Chondrocyte (in vitro differentiated cells): ENCODE data around the gene PDZD2. TPM values are rescaled to one million over a fixed set of nuclear protein-coding genes. Genes with fewer than 3 reads are reported as not detected.

Experiments used
- DNase-seq: peaks from one replicate; pipeline ENCODE4 v3.0.0; 2021; ENCODE audit warnings: mixed read lengths, low spot score
- H3K27ac Mint-ChIP-seq: one replicate; pipeline ENCODE4 v1.8.0; 2021; ENCODE audit warnings: mild to moderate bottlenecking, moderate library complexity, mixed read lengths; ENCODE audit not compliant: unreplicated experiment
- H3K27me3 Mint-ChIP-seq: 2 replicates; pipeline ENCODE4 v1.8.0; 2021; ENCODE audit warnings: low read depth, mixed read lengths
- H3K36me3 Mint-ChIP-seq: 2 replicates; pipeline ENCODE4 v1.8.0; 2021; ENCODE audit warnings: low read depth, mixed read lengths
- H3K4me1 Mint-ChIP-seq: 2 replicates; pipeline ENCODE4 v1.8.0; 2021; ENCODE audit warnings: low read depth, mild to moderate bottlenecking, mixed read lengths
- H3K4me3 Mint-ChIP-seq: one replicate; pipeline ENCODE4 v1.8.0; 2021; ENCODE audit warnings: mild to moderate bottlenecking, moderate library complexity, mixed read lengths; ENCODE audit not compliant: unreplicated experiment
- H3K9me3 Mint-ChIP-seq: 2 replicates; pipeline ENCODE4 v1.8.0; 2021; ENCODE audit warnings: low read depth, mixed read lengths
- CTCF ChIP-seq: fragments of 200-600 bp; sonication (generic); IDR thresholded peaks from 2 replicates; pipeline ENCODE4 v1.5.0; 2021; ENCODE audit warnings: antibody characterized with exemption, mild to moderate bottlenecking, moderate library complexity
- total RNA-seq: library from RNA; stranded (reverse); gene quantifications from 3 replicates; pipeline ENCODE4 v1.2.1, GENCODE V29; 2021

The PDZD2 gene
- total RNA-seq, 1 donor from 2014 or later: 30.9 TPM

DNA sequence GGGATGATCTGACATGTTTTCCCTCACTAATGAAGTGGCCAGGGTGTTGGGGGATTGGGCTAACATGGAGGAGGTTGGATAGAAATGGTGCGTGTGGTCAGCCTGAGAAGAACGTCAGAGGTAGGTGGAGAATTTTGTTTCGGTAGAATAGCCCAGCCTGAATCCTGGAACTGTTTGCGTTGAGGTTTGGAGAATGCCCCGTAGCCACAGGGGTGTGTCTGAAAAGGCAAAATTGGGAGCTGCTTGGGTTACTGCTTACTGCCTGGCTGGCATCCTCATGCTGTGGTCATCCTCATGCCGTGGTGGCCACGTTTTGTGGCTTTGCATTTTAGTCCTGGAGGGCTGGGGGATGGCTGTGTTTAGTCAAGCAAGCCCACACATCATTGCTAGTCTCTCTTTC is 298.3 kb downstream of the PDZD2 start:
- Mint-ChIP-seq H3K27ac (peak overlapping the region; percentile 81), H3K36me3 (no peaks in the 10 kb centered on the region), H3K9me3 (no peaks in the 10 kb centered on the region), H3K4me1 (peaks cover 49% of the 10 kb centered on the region), H3K27me3 (no peaks in the 10 kb centered on the region), H3K4me3 (peak overlapping the region; percentile 64)
- DNase-seq: no peak
- no peak for TF ChIP-seq CTCF

DNA sequence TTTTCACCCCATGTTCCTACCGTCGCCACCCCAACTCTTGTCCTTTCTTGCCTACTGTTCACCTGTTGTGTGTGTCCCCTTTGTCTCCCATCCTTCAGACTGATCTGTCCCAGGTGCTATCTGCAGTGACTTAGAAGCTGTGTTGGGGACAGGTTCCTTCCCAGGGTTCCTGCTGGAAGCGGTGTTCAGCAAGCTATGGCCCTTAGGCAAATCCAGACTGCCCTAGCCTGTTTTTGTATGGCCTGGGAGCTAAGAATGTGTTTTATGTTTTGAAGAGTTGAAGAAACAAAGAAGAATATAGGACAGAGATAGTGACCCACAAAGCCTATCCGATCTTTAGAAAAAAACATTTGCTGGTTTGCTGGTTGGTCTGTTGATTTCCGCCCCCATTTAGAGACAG is 298.8 kb downstream of the PDZD2 start:
- H3K27ac Mint-ChIP-seq: peak overlapping the region; percentile 81
- TF ChIP-seq CTCF: no peak
- no peaks in the 10 kb centered on the region for H3K27me3 Mint-ChIP-seq
- no peak for DNase-seq
- H3K4me3 Mint-ChIP-seq: peak overlapping the region; percentile 64
- H3K4me1 Mint-ChIP-seq: peaks cover 49% of the 10 kb centered on the region
- no peaks in the 10 kb centered on the region for H3K36me3 Mint-ChIP-seq
- H3K9me3 Mint-ChIP-seq: no peaks in the 10 kb centered on the region

DNA sequence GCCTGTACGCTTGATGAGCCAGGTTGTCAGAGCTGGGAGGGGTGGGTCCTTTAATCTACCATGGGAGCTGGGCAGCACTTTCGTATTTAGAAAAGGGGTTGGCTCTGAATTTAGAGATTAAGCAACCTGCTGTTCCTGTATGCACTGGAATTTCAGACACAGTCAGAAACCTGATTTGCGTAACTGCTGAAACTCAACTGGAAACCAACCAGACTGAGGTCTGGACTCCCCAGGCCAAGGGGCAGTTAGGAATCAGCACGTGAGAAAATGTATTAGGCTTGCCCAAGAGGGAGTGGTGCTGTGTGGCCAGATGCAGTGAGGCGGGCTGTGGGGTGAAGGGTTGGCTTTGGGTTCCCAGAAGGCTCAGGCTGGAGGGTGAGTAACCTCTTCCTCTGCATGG is 300.2 kb downstream of the PDZD2 start:
- H3K36me3 Mint-ChIP-seq: no peaks in the 10 kb centered on the region
- H3K9me3 Mint-ChIP-seq: no peaks in the 10 kb centered on the region
- H3K27ac Mint-ChIP-seq: no peak overlapping the region
- DNase-seq: no peak
- H3K27me3 Mint-ChIP-seq: no peaks in the 10 kb centered on the region
- no peak overlapping the region for H3K4me3 Mint-ChIP-seq
- H3K4me1 Mint-ChIP-seq: peaks cover 47% of the 10 kb centered on the region
- no peak for TF ChIP-seq CTCF

- TF ChIP-seq CTCF: no peak
Observed at GRCh38 chr5:31941151-31941755, 302.3 kb downstream of the PDZD2 start.

DNA sequence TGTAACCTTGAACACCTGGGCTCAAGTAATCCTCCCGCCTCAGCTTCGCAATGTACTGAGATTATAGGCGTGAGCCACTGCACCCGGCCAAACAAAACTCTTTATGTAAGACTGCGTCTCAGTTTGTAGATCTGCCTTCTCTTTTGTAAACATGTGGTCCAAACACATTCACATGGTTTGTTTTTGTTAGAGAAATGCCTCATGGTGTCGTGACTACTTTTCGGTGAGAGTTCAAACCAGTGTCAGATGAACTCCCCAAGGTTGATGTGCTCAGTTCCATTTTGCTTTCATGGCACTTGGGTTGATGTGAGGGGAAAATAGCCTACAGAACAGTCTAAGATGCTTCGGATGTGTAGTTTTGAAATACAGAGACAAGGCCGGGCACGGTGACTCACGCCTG is 303.6 kb downstream of the PDZD2 start:
- no peak for TF ChIP-seq CTCF
- no peak for DNase-seq
- Mint-ChIP-seq H3K27me3 (no peaks in the 10 kb centered on the region), H3K4me3 (no peak overlapping the region), H3K9me3 (no peaks in the 10 kb centered on the region), H3K36me3 (no peaks in the 10 kb centered on the region), H3K4me1 (peaks cover 20% of the 10 kb centered on the region), H3K27ac (no peak overlapping the region)

More at GRCh38 chr5:31941151-31941755, 302.3 kb downstream of the PDZD2 start:
- Mint-ChIP-seq H3K27ac (no peak overlapping the region), H3K9me3 (no peaks in the 10 kb centered on the region), H3K4me1 (peaks cover 30% of the 10 kb centered on the region), H3K4me3 (no peak overlapping the region), H3K27me3 (no peaks in the 10 kb centered on the region), H3K36me3 (no peaks in the 10 kb centered on the region)
- no peak for DNase-seq
